HepG2 (cell line): ENCODE results near the gene CYRIA. TPM values are rescaled to one million over a fixed set of nuclear protein-coding genes. Genes with fewer than 3 reads are reported as not detected.

ENCODE experiments used
- ATAC-seq: fragments of 200-7000 bp; cut with Tn5 transposase; 3 replicates; pipeline ENCODE4 v1.9.1; 2020; ENCODE audit warnings: mild to moderate bottlenecking, moderate library complexity
- BruUV-seq: library from RNA; stranded (reverse); fragments of 400-500 nt; replicated peaks from 2 replicates; lab custom pipeline; 2021; lab: Mats Ljungman, UMichigan
- CTCF ChIA-PET: fragments of 300-600 bp; formaldehyde crosslinking; extraction: SDS; loops from one replicate; lab custom pipeline; 2021; ENCODE audit warnings: low total read pairs, inconsistent platforms, low intra/inter-chr PET ratio; lab: Yijun Ruan, JAX
- POLR2A ChIA-PET: fragments of 350-600 bp; sonication (Branson Sonifier 250); formaldehyde crosslinking; loops from one replicate; lab custom pipeline; 2020; ENCODE audit warnings: antibody characterized with exemption, inconsistent platforms; lab: Yijun Ruan, JAX
- DNase-seq: peaks from one replicate; pipeline ENCODE4 v3.0.0-alpha.2; 2015; ENCODE audit warnings: low spot score
- FAIRE-seq: peaks from 3 replicates; lab custom pipeline; 2011; peaks lifted over from hg19 to GRCh38; lab: Jason Lieb, UNC
- H2AFZ ChIP-seq: one replicate; pipeline ENCODE4 v1.6.1; 2011; ENCODE audit warnings: low read length, inconsistent platforms
- H3K27ac ChIP-seq: fragments of 300-600 bp; 3 replicates; pipeline ENCODE4 v1.8.0; 2011; ENCODE audit warnings: mixed run types, mild to moderate bottlenecking, mixed read lengths, low read length, inconsistent platforms; ENCODE audit not compliant: insufficient read depth; ENCODE audit errors: extremely low read length
- H3K27me3 ChIP-seq, 2 experiments: fragments of 200-600 bp in 1 of 2; 2 replicates in 1 of 2; 3 replicates in 1 of 2; pipeline versions ENCODE4 v1.6.0 to v1.8.0; 2011; ENCODE audit warnings: low read length in 2 of 2, mild to moderate bottlenecking in 2 of 2, moderate library complexity in 2 of 2, inconsistent platforms in 1 of 2; ENCODE audit not compliant: insufficient read depth in 2 of 2, control insufficient read depth in 1 of 2
- H3K36me3 ChIP-seq, 2 experiments: fragments of 200-600 bp in 1 of 2; replicated peaks in 1 of 2; 2 replicates in 1 of 2; 3 replicates in 1 of 2; pipeline versions ENCODE4 v1.5.1 to v1.8.0; 2011; ENCODE audit warnings: low read length in 2 of 2, inconsistent platforms in 1 of 2; ENCODE audit not compliant: insufficient read depth in 2 of 2, control insufficient read depth in 1 of 2
- H3K4me1 ChIP-seq: 2 replicates; pipeline ENCODE4 v1.5.1; 2012; ENCODE audit warnings: low read length, inconsistent platforms; ENCODE audit not compliant: insufficient read depth
- H3K4me2 ChIP-seq: 2 replicates; pipeline ENCODE4 v1.6.0; 2011; ENCODE audit warnings: low read depth, low read length, inconsistent platforms
- H3K4me3 ChIP-seq, 3 experiments: fragments of 200-600 bp in 1 of 3; sonication (generic), shearing (Covaris generic) in 1 of 3; replicated peaks in 1 of 3; 2 replicates each; pipeline ENCODE4 v1.5.1; 2011 to 2016; ENCODE audit warnings: low read length in 3 of 3, inconsistent platforms in 2 of 3, low read depth in 2 of 3, mild to moderate bottlenecking in 2 of 3, control low read depth in 1 of 3, mixed read lengths in 1 of 3; ENCODE audit not compliant: insufficient read depth in 1 of 3
- H3K79me2 ChIP-seq: one replicate; pipeline ENCODE4 v1.6.1; 2011; ENCODE audit warnings: low read length, inconsistent platforms; ENCODE audit not compliant: insufficient read depth
- H3K9ac ChIP-seq: 2 replicates; pipeline ENCODE4 v1.6.0; 2011; ENCODE audit warnings: mild to moderate bottlenecking, low read depth, low read length, inconsistent platforms; ENCODE audit not compliant: insufficient read depth
- H3K9me3 ChIP-seq: 2 replicates; pipeline ENCODE4 v1.5.1; 2012; ENCODE audit warnings: mild to moderate bottlenecking, low read length
- H4K20me1 ChIP-seq: 2 replicates; pipeline ENCODE4 v1.6.0; 2011; ENCODE audit warnings: inconsistent platforms, mild to moderate bottlenecking, low read length, moderate library complexity; ENCODE audit not compliant: insufficient read depth
- HOXA5 ChIP-seq: sonication (generic); formaldehyde crosslinking; IDR thresholded peaks from 2 replicates; pipeline ENCODE4 v1.4.0; 2020; ENCODE audit warnings: missing genetic modification reagents
- PHB2 ChIP-seq: fragments of 450-650 bp; IDR thresholded peaks from 2 replicates; pipeline ENCODE4 v1.6.1; 2018; ENCODE audit not compliant: partially characterized antibody
- SETDB1 ChIP-seq: sonication (generic); formaldehyde crosslinking; IDR thresholded peaks from 2 replicates; pipeline ENCODE4 v1.5.1; 2020; ENCODE audit warnings: missing genetic modification reagents, mild to moderate bottlenecking, borderline replicate concordance
- ZNF512B ChIP-seq: sonication (generic); formaldehyde crosslinking; IDR thresholded peaks from 2 replicates; pipeline ENCODE4 v1.5.1; 2020; ENCODE audit warnings: missing genetic modification reagents, mild to moderate bottlenecking, borderline replicate concordance
- WGBS: methylation state at CpG from one replicate; pipeline ENCODE4 v1.1.6; 2017; ENCODE audit warnings: low lambda C conversion rate; 5-methylcytosine and 5-hydroxymethylcytosine counted together
- in situ Hi-C: cut with HindIII; loops from 2 replicates; pipeline ENCODE4 v1.10.0; 2017; ENCODE audit warnings: low pct_unique_long_range_greater_than_20kb; ENCODE audit not compliant: extremely low pct_ligation_motif_present
- intact Hi-C: fragments of 100-400 bp; cut with micrococcal nuclease; formaldehyde crosslinking; loops from one replicate; pipeline ENCODE4 v1.10.0; 2022; ENCODE audit not compliant: unreplicated experiment
- polyA plus RNA-seq, 8 experiments: library from polyadenylated mRNA; depleted of rRNA in 3 of 8; stranded (reverse) in 7 of 8; unstranded in 1 of 8; fragments of >200 nt; fragmentation: Illumina TruSeq in 4 of 8; extraction: Trizol in 4 of 8; gene quantifications; 2 replicates each; pipeline versions ENCODE4 v1.2.1 to v1.2.3, GENCODE V29; 2011 to 2016; ENCODE audit warnings: low read depth in 4 of 8, missing spikeins in 1 of 8, mixed read lengths in 1 of 8; ENCODE audit not compliant: insufficient read depth in 1 of 8
- total RNA-seq, 5 experiments: library from RNA; depleted of rRNA; stranded (reverse); fragments of >200 nt; fragmentation: Illumina TruSeq; extraction: Trizol; gene quantifications; 2 replicates each; pipeline ENCODE4 v1.2.3, GENCODE V29; 2016; ENCODE audit warnings: low read depth in 1 of 5

CYRIA gene
- total and polyA plus RNA-seq, 2 of the 13 experiments (the other 11 are each of a cell fraction or from before 2014, with no cell fraction given) = 0.09 TPM; not detected in 1

- TF ChIP-seq PHB2 = no peak
- TF ChIP-seq, all 625 proteins: peak for 0
Observed at GRCh38 chr2:16707014-16707623, 41.5 kb upstream of the CYRIA start (continued).

- ATAC-seq = no peak
- TF ChIP-seq ZNF512B (CRISPR knock-in tag) (no peak), SETDB1 (no peak), HOXA5 (CRISPR knock-in tag) (no peak)
- TF ChIP-seq, all 625 proteins: peak for 0
- no peak overlapping the region for H3K27ac ChIP-seq
- WGBS = 19% methylated on average over 11 of the region's 11 CpGs
- no peak overlapping the region for H3K4me3 ChIP-seq
- no peaks in the 10 kb centered on the region for H3K4me1 ChIP-seq
- BruUV-seq = no TSS peak
- no peak overlapping the region for H2AFZ ChIP-seq
- H3K36me3 ChIP-seq = no peaks in the 10 kb centered on the region
- intact Hi-C loops (no loop called here), in situ Hi-C loops (no loop called here)
- no peaks in the 10 kb centered on the region for H3K9me3 ChIP-seq
- no peaks in the 10 kb centered on the region for H3K27me3 ChIP-seq
- no peaks in the 10 kb centered on the region for H4K20me1 ChIP-seq
- H3K9ac ChIP-seq = no peak overlapping the region
- peak; percentile 34 for FAIRE-seq
- no peak for DNase-seq
- no peak overlapping the region for H3K4me2 ChIP-seq
- ChIA-PET POLR2A (no interaction called here), CTCF (no interaction called here)
- no peaks in the 10 kb centered on the region for H3K79me2 ChIP-seq
Observed at GRCh38 chr2:16700551-16701259, 35.1 kb upstream of the CYRIA start.
